Vagina (tissue), 2 donors: ENCODE data around the gene MED15. TPM values are rescaled to one million over a fixed set of nuclear protein-coding genes. Genes with fewer than 3 reads are reported as not detected.

ENCODE experiments used
- DNase-seq, 2 donors: peaks; one replicate each; pipeline ENCODE4 v3.0.0-alpha.2; 2017; ENCODE audit errors: extremely low spot score in 2 of 2
- H3K27ac ChIP-seq: fragments of 200-600 bp; sonication (generic); one replicate; pipeline ENCODE4 v1.5.1; 2019
- H3K27me3 ChIP-seq: fragments of 200-600 bp; sonication (generic); one replicate; pipeline ENCODE4 v1.5.1; 2019
- H3K36me3 ChIP-seq, 2 donors: fragments of 200-600 bp; sonication (generic); one replicate each; pipeline ENCODE4 v1.5.1; 2017 to 2019
- H3K4me1 ChIP-seq: fragments of 200-600 bp; sonication (generic); one replicate; pipeline ENCODE4 v1.5.1; 2019
- H3K4me3 ChIP-seq, 2 donors: fragments of 200-600 bp; sonication (generic); 1 replicate in 1 of 2; 2 replicates in 1 of 2; pipeline ENCODE4 v1.5.1; 2016 to 2019
- H3K9me3 ChIP-seq: fragments of 200-600 bp; sonication (generic); one replicate; pipeline ENCODE4 v1.5.1; 2019
- CTCF ChIP-seq, 3 experiments: fragments of 450-650 bp in 2 of 3; fragments of 200-600 bp in 1 of 3; sonication (generic) in 1 of 3; IDR thresholded peaks; one replicate each; pipeline ENCODE4 v1.5.1; 2017 to 2019; ENCODE audit warnings: antibody characterized with exemption in 3 of 3, mild to moderate bottlenecking in 2 of 3, moderate library complexity in 2 of 3
- POLR2A ChIP-seq, 2 donors: fragments of 450-650 bp; IDR thresholded peaks; one replicate each; pipeline ENCODE4 v1.6.1; 2017; ENCODE audit warnings: antibody characterized with exemption in 2 of 2, mild to moderate bottlenecking in 2 of 2, moderate library complexity in 2 of 2
- POLR2AphosphoS5 ChIP-seq, 2 donors: sonication (generic); formaldehyde crosslinking; IDR thresholded peaks; one replicate each; pipeline ENCODE4 v1.9.0; 2017; ENCODE audit warnings: antibody characterized with exemption in 2 of 2, mild to moderate bottlenecking in 2 of 2, low read depth in 1 of 2; ENCODE audit not compliant: insufficient read depth in 1 of 2
- intact Hi-C: fragments of 100-400 bp; cut with DNase I; formaldehyde crosslinking; loops from one replicate; pipeline ENCODE4 v1.15.1; 2023
- total RNA-seq: library from RNA; depleted of rRNA; stranded (reverse); fragments of >200 nt; gene quantifications from one replicate; pipeline ENCODE4 v1.2.3, GENCODE V29; 2016

MED15 gene
- total RNA-seq, 1 donor from 2014 or later: 72.2 TPM

DNA sequence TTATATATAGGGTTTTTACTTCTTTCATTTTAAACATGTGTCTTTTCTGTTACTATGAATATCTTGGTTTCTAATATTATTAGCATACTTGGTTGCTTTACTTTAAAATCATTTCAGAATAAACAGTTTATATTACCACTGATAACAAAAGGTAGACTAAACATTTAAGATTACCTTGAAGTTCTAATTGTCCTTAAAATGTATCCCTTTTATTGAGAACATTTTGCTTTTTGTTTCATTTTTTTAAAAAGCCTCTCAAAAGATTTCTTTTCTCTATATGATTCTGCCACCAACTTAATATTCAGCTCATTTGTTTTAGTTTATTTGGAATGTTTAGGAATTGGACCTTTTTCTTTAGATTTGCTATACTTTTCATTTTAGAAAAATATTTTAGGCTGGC lies 39.6 kb downstream of the MED15 start:
- intact Hi-C loops: no loop called here
- TF ChIP-seq CTCF (IDR thresholded peaks at IDR 0.05) (no peak), POLR2A (IDR thresholded peaks at IDR 0.05) (no peak), POLR2AphosphoS5 (IDR thresholded peaks at IDR 0.05; ENCODE audit: insufficient read depth in 1 of 2, low read depth in 1 of 2) (no peak)
- no peak overlapping the region for H3K4me3 ChIP-seq
- H3K36me3 ChIP-seq: no peaks in the 10 kb centered on the region
- H3K4me1 ChIP-seq: peaks cover 46% of the 10 kb centered on the region
- H3K27me3 ChIP-seq: no peaks in the 10 kb centered on the region
- DNase-seq: no peak
- no peak overlapping the region for H3K27ac ChIP-seq
- no peaks in the 10 kb centered on the region for H3K9me3 ChIP-seq

- H3K27ac ChIP-seq: peak overlapping the region; percentile 92
- H3K4me3 ChIP-seq: no peak overlapping the region
- no peaks in the 10 kb centered on the region for H3K27me3 ChIP-seq
- H3K4me1 ChIP-seq: peaks cover 61% of the 10 kb centered on the region
- intact Hi-C loops: no loop called here
- DNase-seq: no peak
- no peaks in the 10 kb centered on the region for H3K36me3 ChIP-seq
- H3K9me3 ChIP-seq: no peaks in the 10 kb centered on the region
- TF ChIP-seq POLR2AphosphoS5 (IDR thresholded peaks at IDR 0.05; ENCODE audit: insufficient read depth in 1 of 2, low read depth in 1 of 2) (no peak), CTCF (IDR thresholded peaks at IDR 0.05) (no peak), POLR2A (IDR thresholded peaks at IDR 0.05) (no peak)
Measured at GRCh38 chr22:20548806-20549205, 41.4 kb downstream of the MED15 start.

DNA sequence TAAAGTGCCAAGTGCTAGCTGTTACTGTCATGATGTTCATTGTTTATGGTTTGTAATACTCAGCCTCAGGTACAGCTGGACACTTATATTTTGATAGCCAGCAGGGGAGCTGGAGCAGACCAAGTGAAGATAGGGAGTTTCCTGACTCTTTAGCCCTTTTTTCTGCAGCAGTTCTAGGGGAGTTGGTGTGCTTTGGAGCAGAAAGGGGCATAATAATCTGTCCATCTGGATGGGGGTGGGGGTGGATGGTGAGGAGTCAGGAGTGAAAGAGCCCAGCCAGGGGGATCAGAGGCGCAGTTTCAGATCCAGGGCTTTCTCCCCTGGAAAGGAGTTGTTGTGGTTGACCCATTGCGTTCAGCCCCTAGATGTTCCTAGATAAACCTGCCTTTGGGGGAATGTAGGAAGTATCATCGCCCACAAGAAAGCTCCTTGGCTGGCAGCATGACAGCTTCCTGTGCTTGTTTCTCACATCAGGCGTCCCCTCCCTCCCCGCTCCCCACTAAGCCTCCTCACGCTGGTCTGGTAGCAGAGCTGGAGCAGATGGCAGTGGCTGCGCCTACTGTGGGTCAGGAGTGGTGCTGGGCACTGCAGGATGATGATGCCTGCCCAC lies 41.9 kb downstream of the MED15 start:
- TF ChIP-seq POLR2AphosphoS5 (IDR thresholded peaks at IDR 0.05; ENCODE audit: insufficient read depth in 1 of 2, low read depth in 1 of 2) (peak in 1 of 2 donors; percentile 20), CTCF (IDR thresholded peaks at IDR 0.05) (no peak), POLR2A (IDR thresholded peaks at IDR 0.05) (no peak)
- Histone ChIP-seq H3K36me3 (no peaks in the 10 kb centered on the region), H3K27me3 (no peaks in the 10 kb centered on the region), H3K4me1 (peaks cover 66% of the 10 kb centered on the region), H3K4me3 (no peak overlapping the region), H3K27ac (peak overlapping the region; percentile 92), H3K9me3 (no peaks in the 10 kb centered on the region)
- intact Hi-C loops: no loop called here
- DNase-seq: no peak

DNA sequence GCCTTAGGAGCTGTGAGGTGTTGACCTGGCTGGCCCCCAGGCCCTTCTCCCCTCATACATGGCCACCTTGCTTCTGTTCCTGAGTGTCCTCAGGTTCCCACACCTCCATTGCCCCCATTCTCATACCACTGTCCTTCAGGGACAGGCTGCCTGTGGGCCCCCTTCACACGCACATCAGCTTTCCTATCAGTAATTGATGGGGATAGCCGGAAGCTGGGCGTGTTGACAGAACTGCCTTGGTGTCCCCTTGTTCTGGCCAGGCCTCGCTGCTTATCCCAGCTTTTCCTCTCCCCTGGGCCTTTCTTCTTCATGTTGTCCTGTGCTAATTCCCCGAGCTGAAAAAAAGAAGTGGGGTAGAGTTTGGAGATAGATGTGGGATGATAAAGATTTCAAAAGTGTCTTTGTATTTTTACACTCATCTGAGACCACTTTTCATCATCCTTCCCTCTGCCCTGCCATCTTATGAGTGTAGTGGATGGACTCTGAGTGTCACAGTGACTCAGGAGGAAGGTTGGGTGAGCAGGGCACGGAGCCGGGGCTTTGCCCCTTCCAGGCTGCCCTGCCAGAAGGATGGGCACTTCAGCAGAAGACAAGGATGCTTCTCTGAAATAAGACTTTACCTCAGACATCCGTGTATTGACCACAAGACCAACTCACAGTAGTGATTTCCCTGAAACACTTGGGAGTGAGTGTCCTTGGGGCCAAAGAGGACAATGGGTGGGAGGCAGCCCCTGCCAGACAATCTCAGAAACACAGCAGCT lies 42.8 kb downstream of the MED15 start:
- intact Hi-C loops: loop anchor here (5.0 kb wide), 1 partner anchor 43 kb away; the partner anchor contains the start of gene MED15

More for the DNA sequence above, 42.8 kb downstream of the MED15 start:
- Histone ChIP-seq H3K4me3 (no peak overlapping the region), H3K9me3 (no peaks in the 10 kb centered on the region), H3K36me3 (peaks cover 0 to 8% of the 10 kb centered on the region in 2 donors), H3K27ac (peak overlapping the region; percentile 92), H3K4me1 (peaks cover 75% of the 10 kb centered on the region), H3K27me3 (no peaks in the 10 kb centered on the region)
- DNase-seq: no peak
- TF ChIP-seq POLR2A (IDR thresholded peaks at IDR 0.05): no peak
- no peak for TF ChIP-seq POLR2AphosphoS5 (IDR thresholded peaks at IDR 0.05; ENCODE audit: insufficient read depth in 1 of 2, low read depth in 1 of 2)
- TF ChIP-seq CTCF (IDR thresholded peaks at IDR 0.05): no peak
